PC-3 (cell line): ENCODE data around the gene IMPA2. TPM values are rescaled to one million over a fixed set of nuclear protein-coding genes. Genes with fewer than 3 reads are reported as not detected.

ENCODE experiments used
- ATAC-seq: fragments of 200-7000 bp; cut with Tn5 transposase; 2 replicates; pipeline ENCODE4 v1.9.1; 2020; ENCODE audit warnings: mild to moderate bottlenecking, moderate library complexity
- BruUV-seq: library from RNA; stranded (reverse); fragments of 400-500 nt; replicated peaks from 2 replicates; lab custom pipeline; 2021; lab: Mats Ljungman, UMichigan
- CTCF ChIA-PET: fragments of 300-600 bp; sonication (Branson Sonifier 250); formaldehyde crosslinking; loops from one replicate; lab custom pipeline; 2022; ENCODE audit warnings: antibody characterized with exemption; lab: Charles Lee
- POLR2A ChIA-PET: fragments of 300-600 bp; sonication (Branson Sonifier 250); formaldehyde crosslinking; loops from one replicate; lab custom pipeline; 2022; ENCODE audit warnings: antibody characterized with exemption; ENCODE audit not compliant: unreplicated experiment; lab: Charles Lee
- DNase-seq: peaks from one replicate; pipeline ENCODE4 v3.0.0-alpha.2; 2015
- H2AFZ ChIP-seq: fragments of 300-600 bp; sonication (generic); 2 replicates; pipeline ENCODE4 v1.6.0; 2016; ENCODE audit warnings: antibody characterized with exemption, low read length
- H3F3A ChIP-seq: fragments of 300-600 bp; sonication (generic); one replicate; pipeline ENCODE4 v1.6.0; 2017; ENCODE audit warnings: antibody characterized with exemption, low read length, control low read depth, mild to moderate bottlenecking; ENCODE audit not compliant: unreplicated experiment
- H3K27ac ChIP-seq: fragments of 300-600 bp; sonication (generic); 2 replicates; pipeline ENCODE4 v1.5.1; 2016; ENCODE audit warnings: mild to moderate bottlenecking, low read length
- H3K27me3 ChIP-seq: fragments of 300-600 bp; sonication (generic); 2 replicates; pipeline ENCODE4 v1.6.1; 2016; ENCODE audit warnings: low read length, mixed read lengths
- H3K36me3 ChIP-seq: fragments of 300-600 bp; sonication (generic); 2 replicates; pipeline ENCODE4 v1.6.1; 2016; ENCODE audit warnings: low read depth, mixed run types, low read length, mixed read lengths
- H3K4me1 ChIP-seq: fragments of 300-600 bp; sonication (generic); 2 replicates; pipeline ENCODE4 v1.5.1; 2016; ENCODE audit warnings: low read length; ENCODE audit not compliant: insufficient read depth
- H3K4me2 ChIP-seq: fragments of 300-600 bp; sonication (generic); 2 replicates; pipeline ENCODE4 v1.6.0; 2016; ENCODE audit warnings: low read length
- H3K4me3 ChIP-seq: fragments of 300-600 bp; sonication (generic); 2 replicates; pipeline ENCODE4 v1.5.1; 2016; ENCODE audit warnings: mild to moderate bottlenecking, low read length, mixed read lengths
- H3K79me2 ChIP-seq: fragments of 300-600 bp; sonication (generic); 2 replicates; pipeline ENCODE4 v1.6.1; 2017; ENCODE audit warnings: low read length, mixed read lengths
- H3K9ac ChIP-seq: fragments of 300-600 bp; sonication (generic); 2 replicates; pipeline ENCODE4 v1.6.0; 2016; ENCODE audit warnings: mild to moderate bottlenecking, low read length
- H3K9me2 ChIP-seq: fragments of 300-600 bp; sonication (generic); replicated peaks from 2 replicates; pipeline ENCODE4 v1.6.1; 2016; ENCODE audit warnings: mixed run types, low read length, mixed read lengths
- H3K9me3 ChIP-seq: fragments of 300-600 bp; sonication (generic); 2 replicates; pipeline ENCODE4 v1.6.1; 2016; ENCODE audit warnings: low read length, mixed read lengths
- H4K20me1 ChIP-seq: fragments of 300-600 bp; sonication (generic); 2 replicates; pipeline ENCODE4 v1.6.1; 2016; ENCODE audit warnings: low read length, mixed read lengths
- EZH2 ChIP-seq: fragments of 300-600 bp; sonication (generic); IDR thresholded peaks from one replicate; pipeline ENCODE4 v1.6.1; 2017; ENCODE audit warnings: antibody characterized with exemption, mild to moderate bottlenecking, low read length; ENCODE audit not compliant: unreplicated experiment
- EZH2phosphoT487 ChIP-seq: fragments of 300-600 bp; sonication (generic); IDR thresholded peaks from 2 replicates; pipeline ENCODE4 v1.6.1; 2018; ENCODE audit warnings: mild to moderate bottlenecking, antibody characterized with exemption, low read length, borderline replicate concordance
- intact Hi-C: fragments of 100-400 bp; cut with micrococcal nuclease; formaldehyde crosslinking; loops from 2 replicates; pipeline ENCODE4 v1.9.0; 2023
- total RNA-seq: library from RNA; depleted of rRNA; stranded (reverse); fragments of >200 nt; gene quantifications from 2 replicates; pipeline ENCODE4 v1.2.3, GENCODE V29; 2014
- TF ChIP-seq, protein P1 (sequence below): fragments of 300-600 bp; sonication (generic); conservative IDR thresholded peaks from 2 replicates; pipeline ENCODE4 v1.5.1; 2017; ENCODE audit warnings: antibody characterized with exemption, low read depth, mild to moderate bottlenecking, low read length

The IMPA2 gene
- total RNA-seq, 1 experiment from 2014 or later: 38.2 TPM

GRCh38 chr18:12064086-12064763 is 82.9 kb downstream of the IMPA2 start:
- Histone ChIP-seq H3K27ac (no peak overlapping the region), H3K9me3 (no peaks in the 10 kb centered on the region), H4K20me1 (no peaks in the 10 kb centered on the region), H3K4me3 (no peak overlapping the region), H3K9me2 (no peaks in the 10 kb centered on the region), H3K4me2 (no peak overlapping the region), H3F3A (no peaks in the 10 kb centered on the region), H3K36me3 (no peaks in the 10 kb centered on the region), H3K4me1 (no peaks in the 10 kb centered on the region), H3K27me3 (no peaks in the 10 kb centered on the region), H3K79me2 (no peaks in the 10 kb centered on the region), H3K9ac (no peak overlapping the region), H2AFZ (no peak overlapping the region)
- POLR2A ChIA-PET: no interaction called here
- BruUV-seq: no TSS peak
- intact Hi-C loops: no loop called here
- DNase-seq (no peak), ATAC-seq (no peak)
- CTCF ChIA-PET: no interaction called here
- TF ChIP-seq EZH2phosphoT487 (no peak), EZH2 (no peak)
- TF ChIP-seq, protein P1, sequence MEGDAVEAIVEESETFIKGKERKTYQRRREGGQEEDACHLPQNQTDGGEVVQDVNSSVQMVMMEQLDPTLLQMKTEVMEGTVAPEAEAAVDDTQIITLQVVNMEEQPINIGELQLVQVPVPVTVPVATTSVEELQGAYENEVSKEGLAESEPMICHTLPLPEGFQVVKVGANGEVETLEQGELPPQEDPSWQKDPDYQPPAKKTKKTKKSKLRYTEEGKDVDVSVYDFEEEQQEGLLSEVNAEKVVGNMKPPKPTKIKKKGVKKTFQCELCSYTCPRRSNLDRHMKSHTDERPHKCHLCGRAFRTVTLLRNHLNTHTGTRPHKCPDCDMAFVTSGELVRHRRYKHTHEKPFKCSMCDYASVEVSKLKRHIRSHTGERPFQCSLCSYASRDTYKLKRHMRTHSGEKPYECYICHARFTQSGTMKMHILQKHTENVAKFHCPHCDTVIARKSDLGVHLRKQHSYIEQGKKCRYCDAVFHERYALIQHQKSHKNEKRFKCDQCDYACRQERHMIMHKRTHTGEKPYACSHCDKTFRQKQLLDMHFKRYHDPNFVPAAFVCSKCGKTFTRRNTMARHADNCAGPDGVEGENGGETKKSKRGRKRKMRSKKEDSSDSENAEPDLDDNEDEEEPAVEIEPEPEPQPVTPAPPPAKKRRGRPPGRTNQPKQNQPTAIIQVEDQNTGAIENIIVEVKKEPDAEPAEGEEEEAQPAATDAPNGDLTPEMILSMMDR: no peak

DNA sequence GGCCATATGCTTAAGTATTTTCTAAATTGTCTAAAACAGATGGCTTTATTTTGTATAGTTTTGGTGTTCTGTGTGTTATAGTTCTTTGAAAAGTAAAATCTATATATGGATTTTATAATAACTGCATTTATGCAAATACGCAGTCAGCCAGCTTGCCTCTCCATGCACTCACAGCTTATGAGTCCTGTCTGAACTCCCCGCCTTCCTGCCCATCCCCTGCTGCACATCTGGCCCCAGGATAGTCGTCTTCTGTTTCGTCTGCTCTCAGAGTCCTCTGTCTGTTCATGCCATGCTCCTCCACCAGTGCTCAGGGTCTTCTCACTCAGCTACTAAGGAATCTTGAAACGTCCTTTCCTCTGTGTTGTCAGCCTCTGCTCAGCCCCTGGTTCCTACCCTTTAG is 84.1 kb downstream of the IMPA2 start:
- Histone ChIP-seq H3K27ac (no peak overlapping the region), H3K27me3 (no peaks in the 10 kb centered on the region), H3K4me3 (no peak overlapping the region), H3K9me3 (no peaks in the 10 kb centered on the region), H3K4me2 (no peak overlapping the region), H4K20me1 (no peaks in the 10 kb centered on the region), H3K36me3 (no peaks in the 10 kb centered on the region), H2AFZ (no peak overlapping the region), H3K79me2 (no peaks in the 10 kb centered on the region), H3K9me2 (no peaks in the 10 kb centered on the region), H3K4me1 (no peaks in the 10 kb centered on the region), H3K9ac (no peak overlapping the region), H3F3A (no peaks in the 10 kb centered on the region)
- no peak for DNase-seq
- intact Hi-C loops: no loop called here
- ChIA-PET CTCF (no interaction called here), POLR2A (no interaction called here)
- TF ChIP-seq EZH2 (no peak), EZH2phosphoT487 (no peak)
- TF ChIP-seq, protein P1: no peak
- BruUV-seq: no TSS peak
- ATAC-seq: no peak

DNA sequence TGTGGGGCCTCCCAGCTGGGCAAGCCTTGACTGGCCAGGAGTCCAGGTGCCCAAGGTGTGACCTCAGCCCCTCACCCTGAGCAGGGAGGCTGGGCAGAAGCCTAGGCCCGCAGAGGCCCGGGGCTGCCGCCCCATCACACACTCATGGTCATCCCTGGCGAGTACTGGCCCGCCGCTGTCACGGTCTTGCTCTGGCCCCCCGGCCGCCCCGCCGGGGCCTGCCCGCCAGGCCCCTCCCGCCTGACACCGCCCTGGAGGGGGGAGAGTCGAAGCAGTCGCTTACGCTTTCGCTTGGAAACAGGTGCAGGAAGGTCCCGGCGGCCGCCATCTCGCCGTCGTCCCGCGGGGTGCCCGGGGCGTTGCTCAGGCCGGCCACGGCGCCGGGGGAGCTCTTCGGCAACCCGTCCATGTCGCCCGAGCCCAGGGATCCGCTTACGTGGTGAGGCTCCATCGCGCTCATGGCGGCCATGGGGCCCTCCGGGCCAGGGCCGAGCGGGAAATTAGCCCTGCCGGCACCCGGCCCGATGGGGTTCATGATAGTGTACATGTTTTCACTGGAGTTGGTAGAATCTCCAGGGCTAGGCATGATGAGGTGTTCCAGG is 85.7 kb downstream of the IMPA2 start:
- Histone ChIP-seq H4K20me1 (no peaks in the 10 kb centered on the region), H3K9me2 (no peaks in the 10 kb centered on the region), H3K9me3 (no peaks in the 10 kb centered on the region), H3K79me2 (no peaks in the 10 kb centered on the region), H3K4me1 (no peaks in the 10 kb centered on the region), H3K9ac (no peak overlapping the region), H3F3A (no peaks in the 10 kb centered on the region), H3K4me2 (no peak overlapping the region), H2AFZ (no peak overlapping the region), H3K4me3 (no peak overlapping the region), H3K36me3 (no peaks in the 10 kb centered on the region), H3K27me3 (no peaks in the 10 kb centered on the region), H3K27ac (no peak overlapping the region)
- ChIA-PET POLR2A (no interaction called here), CTCF (no interaction called here)
- BruUV-seq: no TSS peak
- ATAC-seq: no peak
- TF ChIP-seq, protein P1: no peak
- TF ChIP-seq EZH2: no peak
- no peak for TF ChIP-seq EZH2phosphoT487
- intact Hi-C loops: no loop called here
- no peak for DNase-seq
